ENCODE measurements around the gene TPCN2. TPM values are rescaled to one million over a fixed set of nuclear protein-coding genes. Genes with fewer than 3 reads are reported as not detected.

Gene TPCN2
- total RNA-seq, 5 donors from 2014 or later (not counting 1 experiment from before 2014, with no cell fraction given), result 14.9 to 34.3 (median 19.4) TPM

- DNase-seq, result no peak
- Histone ChIP-seq H3K4me3 (ENCODE audit: control insufficient read depth in 1 of 2, extremely low read depth in 1 of 2, low read length in 1 of 2) (no peak overlapping the region), H3K4me1 (ENCODE audit: control insufficient read depth in 1 of 2, extremely low read depth in 1 of 2, insufficient read depth in 2 of 2, low read length in 2 of 2) (peaks cover 13 to 23% of the 10 kb centered on the region in 2 experiments), H3K36me3 (ENCODE audit: control insufficient read depth in 2 of 2, extremely low read depth in 1 of 2, insufficient read depth in 1 of 2, low read length in 1 of 2) (no peaks in the 10 kb centered on the region), H3K27me3 (replicated peaks in 1 of 2; ENCODE audit: control insufficient read depth in 2 of 2, extremely low read depth in 1 of 2, insufficient read depth in 2 of 2, low read length in 1 of 2) (peaks cover 0 to 2% of the 10 kb centered on the region in 2 experiments), H3K27ac (ENCODE audit: low read length) (no peak overlapping the region), H3K9me3 (no peaks in the 10 kb centered on the region)
- POLR2A ChIA-PET, result no interaction called here
- Mint-ChIP-seq H3K27ac (no peak overlapping the region), H3K9me3 (peaks cover 3 to 21% (median 13%) of the 10 kb centered on the region in 3 donors), H3K36me3 (no peaks in the 10 kb centered on the region), H3K27me3 (no peaks in the 10 kb centered on the region), H3K4me1 (peaks cover 12 to 28% (median 24%) of the 10 kb centered on the region in 3 donors), H3K4me3 (no peak overlapping the region)
- 97% methylated on average over 6 of the region's 7 CpGs for WGBS (ENCODE audit: insufficient coverage)
- no peak for ATAC-seq (replicated peaks in 1 of 4)
- CTCF ChIA-PET, result interaction anchor here in 1 of 2 donors (0.6 kb wide), 1 partner anchor 830 kb away, joined by 3 read pairs; no protein-coding TSS in a partner anchor
Observed at GRCh38 chr11:69129647-69130046, 80.9 kb downstream of the TPCN2 start.

DNA sequence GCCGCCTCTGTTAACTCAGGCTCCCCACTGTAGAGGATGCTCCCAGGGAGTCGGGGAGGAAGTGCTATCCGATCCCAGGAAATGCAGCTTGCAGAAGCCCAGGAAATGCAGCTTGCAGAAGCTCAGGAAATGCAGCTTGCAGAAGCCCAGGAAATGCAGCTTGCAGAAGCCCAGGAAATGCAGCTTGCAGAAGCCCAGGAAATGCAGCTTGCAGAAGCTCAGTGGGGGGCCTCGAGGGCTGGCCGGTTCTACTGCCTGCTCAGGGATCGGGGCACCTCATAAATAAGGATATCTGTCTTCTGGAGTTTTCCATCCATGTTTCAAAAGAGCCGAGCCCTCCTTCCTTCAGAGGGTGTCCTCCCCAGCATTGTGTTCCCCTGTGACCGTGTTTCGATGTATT, 81.9 kb downstream of the TPCN2 start:
- Histone ChIP-seq H3K4me1 (ENCODE audit: control insufficient read depth in 1 of 2, extremely low read depth in 1 of 2, insufficient read depth in 2 of 2, low read length in 2 of 2) (peaks cover 10 to 20% of the 10 kb centered on the region in 2 experiments), H3K4me3 (ENCODE audit: control insufficient read depth in 1 of 2, extremely low read depth in 1 of 2, low read length in 1 of 2) (no peak overlapping the region), H3K36me3 (ENCODE audit: control insufficient read depth in 2 of 2, extremely low read depth in 1 of 2, insufficient read depth in 1 of 2, low read length in 1 of 2) (no peaks in the 10 kb centered on the region), H3K27me3 (replicated peaks in 1 of 2; ENCODE audit: control insufficient read depth in 2 of 2, extremely low read depth in 1 of 2, insufficient read depth in 2 of 2, low read length in 1 of 2) (peaks cover 0 to 7% of the 10 kb centered on the region in 2 experiments), H3K27ac (ENCODE audit: low read length) (no peak overlapping the region), H3K9me3 (no peaks in the 10 kb centered on the region)
- Mint-ChIP-seq H3K9me3 (peaks cover 3 to 21% (median 13%) of the 10 kb centered on the region in 3 donors), H3K36me3 (no peaks in the 10 kb centered on the region), H3K4me1 (peaks cover 10 to 27% (median 21%) of the 10 kb centered on the region in 3 donors), H3K4me3 (no peak overlapping the region), H3K27me3 (no peaks in the 10 kb centered on the region), H3K27ac (no peak overlapping the region)
- ATAC-seq (replicated peaks in 1 of 4), result no peak
- ChIA-PET POLR2A (no interaction called here), CTCF (no interaction called here)
- no peak for DNase-seq
- WGBS (ENCODE audit: insufficient coverage), result 44% methylated on average over 9 of the region's 9 CpGs

- Mint-ChIP-seq H3K27ac (no peak overlapping the region), H3K9me3 (peaks cover 3 to 21% (median 13%) of the 10 kb centered on the region in 3 donors), H3K36me3 (no peaks in the 10 kb centered on the region), H3K27me3 (peaks cover 0 to 2% of the 10 kb centered on the region in 2 donors), H3K4me1 (peaks cover 10 to 27% (median 21%) of the 10 kb centered on the region in 3 donors), H3K4me3 (no peak overlapping the region)
- peaks cover 0 to 9% of the 10 kb centered on the region in 2 experiments for H3K27me3 ChIP-seq (replicated peaks in 1 of 2; ENCODE audit: control insufficient read depth in 2 of 2, extremely low read depth in 1 of 2, insufficient read depth in 2 of 2, low read length in 1 of 2)
- H3K27ac ChIP-seq (ENCODE audit: low read length), result no peak overlapping the region
- DNase-seq (no peak), ATAC-seq (replicated peaks in 1 of 4) (no peak)
- H3K4me3 ChIP-seq (ENCODE audit: control insufficient read depth in 1 of 2, extremely low read depth in 1 of 2, low read length in 1 of 2), result no peak overlapping the region
- CTCF ChIA-PET, result no interaction called here
- H3K9me3 ChIP-seq, result no peaks in the 10 kb centered on the region
- 86% methylated on average over 8 of the region's 11 CpGs for WGBS (ENCODE audit: insufficient coverage)
- H3K36me3 ChIP-seq (ENCODE audit: control insufficient read depth in 2 of 2, extremely low read depth in 1 of 2, insufficient read depth in 1 of 2, low read length in 1 of 2), result no peaks in the 10 kb centered on the region
- POLR2A ChIA-PET, result interaction anchor here in 1 of 2 donors (0.6 kb wide), 1 partner anchor 927 kb away, joined by 4 read pairs; no protein-coding TSS in a partner anchor
- H3K4me1 ChIP-seq (ENCODE audit: control insufficient read depth in 1 of 2, extremely low read depth in 1 of 2, insufficient read depth in 2 of 2, low read length in 2 of 2), result peaks cover 10 to 20% of the 10 kb centered on the region in 2 experiments
Observed at GRCh38 chr11:69131121-69131566, 82.4 kb downstream of the TPCN2 start.

GRCh38 chr11:69131644-69132300, 83.0 kb downstream of the TPCN2 start:
- ATAC-seq (replicated peaks in 1 of 4), result no peak
- H3K27me3 ChIP-seq (replicated peaks in 1 of 2; ENCODE audit: control insufficient read depth in 2 of 2, extremely low read depth in 1 of 2, insufficient read depth in 2 of 2, low read length in 1 of 2), result peaks cover 0 to 15% of the 10 kb centered on the region in 2 experiments
- Mint-ChIP-seq H3K36me3 (no peaks in the 10 kb centered on the region), H3K27ac (no peak overlapping the region), H3K4me3 (no peak overlapping the region), H3K9me3 (peaks cover 3 to 21% (median 13%) of the 10 kb centered on the region in 3 donors), H3K4me1 (peaks cover 10 to 27% (median 21%) of the 10 kb centered on the region in 3 donors), H3K27me3 (peaks cover 0 to 2% of the 10 kb centered on the region in 2 donors)
- ChIA-PET CTCF (no interaction called here), POLR2A (interaction anchor here in 1 of 2 donors (0.6 to 0.7 kb wide), 2 partner anchors 928 to 1093 kb away, joined by 3 to 4 read pairs; no protein-coding TSS in a partner anchor)
- no peak overlapping the region for H3K27ac ChIP-seq (ENCODE audit: low read length)
- peaks cover 10 to 20% of the 10 kb centered on the region in 2 experiments for H3K4me1 ChIP-seq (ENCODE audit: control insufficient read depth in 1 of 2, extremely low read depth in 1 of 2, insufficient read depth in 2 of 2, low read length in 2 of 2)
- H3K9me3 ChIP-seq, result no peaks in the 10 kb centered on the region
- H3K36me3 ChIP-seq (ENCODE audit: control insufficient read depth in 2 of 2, extremely low read depth in 1 of 2, insufficient read depth in 1 of 2, low read length in 1 of 2), result no peaks in the 10 kb centered on the region
- DNase-seq, result no peak
- H3K4me3 ChIP-seq (ENCODE audit: control insufficient read depth in 1 of 2, extremely low read depth in 1 of 2, low read length in 1 of 2), result no peak overlapping the region
- WGBS (ENCODE audit: insufficient coverage), result 71% methylated on average over 9 of the region's 15 CpGs

- Mint-ChIP-seq H3K36me3 (no peaks in the 10 kb centered on the region), H3K4me1 (peaks cover 10 to 30% (median 21%) of the 10 kb centered on the region in 3 donors), H3K9me3 (peaks cover 3 to 21% (median 13%) of the 10 kb centered on the region in 3 donors), H3K4me3 (no peak overlapping the region), H3K27ac (no peak overlapping the region), H3K27me3 (peaks cover 0 to 2% of the 10 kb centered on the region in 2 donors)
- ATAC-seq (replicated peaks in 1 of 4) (no peak), DNase-seq (no peak)
- Histone ChIP-seq H3K4me3 (ENCODE audit: control insufficient read depth in 1 of 2, extremely low read depth in 1 of 2, low read length in 1 of 2) (no peak overlapping the region), H3K27me3 (replicated peaks in 1 of 2; ENCODE audit: control insufficient read depth in 2 of 2, extremely low read depth in 1 of 2, insufficient read depth in 2 of 2, low read length in 1 of 2) (peaks cover 0 to 20% of the 10 kb centered on the region in 2 experiments), H3K4me1 (ENCODE audit: control insufficient read depth in 1 of 2, extremely low read depth in 1 of 2, insufficient read depth in 2 of 2, low read length in 2 of 2) (peaks cover 10 to 26% of the 10 kb centered on the region in 2 experiments), H3K9me3 (no peaks in the 10 kb centered on the region), H3K27ac (ENCODE audit: low read length) (no peak overlapping the region), H3K36me3 (ENCODE audit: control insufficient read depth in 2 of 2, extremely low read depth in 1 of 2, insufficient read depth in 1 of 2, low read length in 1 of 2) (no peaks in the 10 kb centered on the region)
- ChIA-PET CTCF (no interaction called here), POLR2A (interaction anchor here in 1 of 2 donors (0.7 kb wide), 1 partner anchor 1093 kb away, joined by 3 read pairs; no protein-coding TSS in a partner anchor)
- WGBS (ENCODE audit: insufficient coverage), result 80% methylated on average over 5 of the region's 7 CpGs
Observed at GRCh38 chr11:69132301-69132670, 83.6 kb downstream of the TPCN2 start.

- ChIA-PET POLR2A (no interaction called here), CTCF (no interaction called here)
- H3K9me3 Mint-ChIP-seq, result peaks cover 3 to 17% (median 10%) of the 10 kb centered on the region in 3 donors
- no peak overlapping the region for H3K4me3 ChIP-seq (ENCODE audit: control insufficient read depth in 1 of 2, extremely low read depth in 1 of 2, low read length in 1 of 2)
- no peak overlapping the region for H3K4me3 Mint-ChIP-seq
- peaks cover 0 to 28% of the 10 kb centered on the region in 2 experiments for H3K27me3 ChIP-seq (replicated peaks in 1 of 2; ENCODE audit: control insufficient read depth in 2 of 2, extremely low read depth in 1 of 2, insufficient read depth in 2 of 2, low read length in 1 of 2)
- no peak for ATAC-seq (replicated peaks in 1 of 4)
- H3K36me3 Mint-ChIP-seq, result no peaks in the 10 kb centered on the region
- H3K4me1 ChIP-seq (ENCODE audit: control insufficient read depth in 1 of 2, extremely low read depth in 1 of 2, insufficient read depth in 2 of 2, low read length in 2 of 2), result peaks cover 10 to 28% of the 10 kb centered on the region in 2 experiments
- H3K9me3 ChIP-seq, result no peaks in the 10 kb centered on the region
- no peak overlapping the region for H3K27ac ChIP-seq (ENCODE audit: low read length)
- no peak overlapping the region for H3K27ac Mint-ChIP-seq
- peaks cover 0 to 2% of the 10 kb centered on the region in 2 donors for H3K27me3 Mint-ChIP-seq
- no peak for DNase-seq
- no peaks in the 10 kb centered on the region for H3K36me3 ChIP-seq (ENCODE audit: control insufficient read depth in 2 of 2, extremely low read depth in 1 of 2, insufficient read depth in 1 of 2, low read length in 1 of 2)
- 100% methylated on average over 1 of the region's 4 CpGs for WGBS (ENCODE audit: insufficient coverage)
- peaks cover 10 to 33% (median 21%) of the 10 kb centered on the region in 3 donors for H3K4me1 Mint-ChIP-seq
Observed at GRCh38 chr11:69133251-69133650, 84.5 kb downstream of the TPCN2 start.

Data from T-cell (primary cell).